HL-60 (cell line): ENCODE results near the gene EPB41L3.

Source experiments
- DNase-seq, 2 experiments: peaks; one replicate each; pipeline ENCODE4 v3.0.0-alpha.2; 2010 to 2020; ENCODE audit warnings: low read depth in 1 of 2, low spot score in 1 of 2
- H3K27ac ChIP-seq: fragments of 250-450 bp; sonication (Bioruptor Pico); replicated peaks from 2 replicates; pipeline ENCODE4 v1.5.1; 2020; ENCODE audit warnings: mild to moderate bottlenecking, moderate library complexity
- H3K27me3 ChIP-seq: fragments of 250-450 bp; sonication (Bioruptor Pico); 2 replicates; pipeline ENCODE4 v1.5.1; 2021; ENCODE audit warnings: mild to moderate bottlenecking, moderate library complexity; ENCODE audit not compliant: insufficient read depth, poor library complexity, severe bottlenecking
- H3K4me3 ChIP-seq: replicated peaks from 2 replicates; pipeline ENCODE4 v1.5.1; 2011; ENCODE audit warnings: mild to moderate bottlenecking, control low read depth, low read length; ENCODE audit not compliant: insufficient read depth
- GABPA ChIP-seq: IDR thresholded peaks from 2 replicates; pipeline ENCODE4 v1.6.1; 2012; ENCODE audit warnings: low read depth
- POLR2AphosphoS5 ChIP-seq: IDR thresholded peaks from 2 replicates; pipeline ENCODE4 v1.6.1; 2012; ENCODE audit warnings: low read depth
- SPI1 ChIP-seq: IDR thresholded peaks from 2 replicates; pipeline ENCODE4 v1.6.1; 2012; ENCODE audit warnings: low read depth, mild to moderate bottlenecking, borderline replicate concordance
- TF ChIP-seq, protein P1 (sequence below): IDR thresholded peaks from 2 replicates; pipeline ENCODE4 v1.6.1; 2012; ENCODE audit warnings: low read depth; ENCODE audit not compliant: insufficient replicate concordance
- TF ChIP-seq, protein P2 (sequence below): IDR thresholded peaks from one replicate; pipeline ENCODE4 v1.5.1; 2011; ENCODE audit warnings: low read length, control low read depth, inconsistent platforms; ENCODE audit not compliant: insufficient read depth

Gene EPB41L3

GRCh38 chr18:5415665-5416064 is 128.1 kb downstream of the EPB41L3 start:
- TF ChIP-seq SPI1 = no peak
- TF ChIP-seq, protein P1, sequence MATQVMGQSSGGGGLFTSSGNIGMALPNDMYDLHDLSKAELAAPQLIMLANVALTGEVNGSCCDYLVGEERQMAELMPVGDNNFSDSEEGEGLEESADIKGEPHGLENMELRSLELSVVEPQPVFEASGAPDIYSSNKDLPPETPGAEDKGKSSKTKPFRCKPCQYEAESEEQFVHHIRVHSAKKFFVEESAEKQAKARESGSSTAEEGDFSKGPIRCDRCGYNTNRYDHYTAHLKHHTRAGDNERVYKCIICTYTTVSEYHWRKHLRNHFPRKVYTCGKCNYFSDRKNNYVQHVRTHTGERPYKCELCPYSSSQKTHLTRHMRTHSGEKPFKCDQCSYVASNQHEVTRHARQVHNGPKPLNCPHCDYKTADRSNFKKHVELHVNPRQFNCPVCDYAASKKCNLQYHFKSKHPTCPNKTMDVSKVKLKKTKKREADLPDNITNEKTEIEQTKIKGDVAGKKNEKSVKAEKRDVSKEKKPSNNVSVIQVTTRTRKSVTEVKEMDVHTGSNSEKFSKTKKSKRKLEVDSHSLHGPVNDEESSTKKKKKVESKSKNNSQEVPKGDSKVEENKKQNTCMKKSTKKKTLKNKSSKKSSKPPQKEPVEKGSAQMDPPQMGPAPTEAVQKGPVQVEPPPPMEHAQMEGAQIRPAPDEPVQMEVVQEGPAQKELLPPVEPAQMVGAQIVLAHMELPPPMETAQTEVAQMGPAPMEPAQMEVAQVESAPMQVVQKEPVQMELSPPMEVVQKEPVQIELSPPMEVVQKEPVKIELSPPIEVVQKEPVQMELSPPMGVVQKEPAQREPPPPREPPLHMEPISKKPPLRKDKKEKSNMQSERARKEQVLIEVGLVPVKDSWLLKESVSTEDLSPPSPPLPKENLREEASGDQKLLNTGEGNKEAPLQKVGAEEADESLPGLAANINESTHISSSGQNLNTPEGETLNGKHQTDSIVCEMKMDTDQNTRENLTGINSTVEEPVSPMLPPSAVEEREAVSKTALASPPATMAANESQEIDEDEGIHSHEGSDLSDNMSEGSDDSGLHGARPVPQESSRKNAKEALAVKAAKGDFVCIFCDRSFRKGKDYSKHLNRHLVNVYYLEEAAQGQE = no peak
- no peak for TF ChIP-seq GABPA
- TF ChIP-seq POLR2AphosphoS5 = no peak
- TF ChIP-seq, protein P2, sequence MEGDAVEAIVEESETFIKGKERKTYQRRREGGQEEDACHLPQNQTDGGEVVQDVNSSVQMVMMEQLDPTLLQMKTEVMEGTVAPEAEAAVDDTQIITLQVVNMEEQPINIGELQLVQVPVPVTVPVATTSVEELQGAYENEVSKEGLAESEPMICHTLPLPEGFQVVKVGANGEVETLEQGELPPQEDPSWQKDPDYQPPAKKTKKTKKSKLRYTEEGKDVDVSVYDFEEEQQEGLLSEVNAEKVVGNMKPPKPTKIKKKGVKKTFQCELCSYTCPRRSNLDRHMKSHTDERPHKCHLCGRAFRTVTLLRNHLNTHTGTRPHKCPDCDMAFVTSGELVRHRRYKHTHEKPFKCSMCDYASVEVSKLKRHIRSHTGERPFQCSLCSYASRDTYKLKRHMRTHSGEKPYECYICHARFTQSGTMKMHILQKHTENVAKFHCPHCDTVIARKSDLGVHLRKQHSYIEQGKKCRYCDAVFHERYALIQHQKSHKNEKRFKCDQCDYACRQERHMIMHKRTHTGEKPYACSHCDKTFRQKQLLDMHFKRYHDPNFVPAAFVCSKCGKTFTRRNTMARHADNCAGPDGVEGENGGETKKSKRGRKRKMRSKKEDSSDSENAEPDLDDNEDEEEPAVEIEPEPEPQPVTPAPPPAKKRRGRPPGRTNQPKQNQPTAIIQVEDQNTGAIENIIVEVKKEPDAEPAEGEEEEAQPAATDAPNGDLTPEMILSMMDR = no peak
- Histone ChIP-seq H3K27me3 (no peaks in the 10 kb centered on the region), H3K27ac (no peak overlapping the region)

DNA sequence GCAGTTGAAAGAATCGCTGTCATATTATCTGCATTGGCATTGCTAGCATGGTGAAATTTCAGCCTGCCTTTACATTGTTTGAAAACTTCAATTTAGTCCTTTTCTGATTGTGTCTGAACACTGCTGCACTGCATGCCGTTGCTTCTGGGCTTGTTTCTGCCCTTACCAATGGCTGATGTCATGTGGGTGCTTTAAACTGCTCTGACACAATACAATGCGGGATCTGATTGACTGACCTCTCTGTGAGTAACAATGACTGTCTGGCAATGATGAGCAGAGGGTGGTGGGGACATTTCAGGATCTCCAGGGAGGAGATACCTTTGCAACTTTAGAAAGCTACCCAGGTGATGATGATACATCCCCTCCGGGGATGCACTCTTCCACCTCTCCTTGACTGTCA is 128.8 kb downstream of the EPB41L3 start:
- H3K4me3 ChIP-seq = no peak overlapping the region
- no peaks in the 10 kb centered on the region for H3K27me3 ChIP-seq
- DNase-seq = no peak
- TF ChIP-seq, protein P2 = no peak
- no peak for TF ChIP-seq POLR2AphosphoS5
- TF ChIP-seq, protein P1 = no peak
- no peak for TF ChIP-seq GABPA
- no peak for TF ChIP-seq SPI1
- no peak overlapping the region for H3K27ac ChIP-seq

More at GRCh38 chr18:5415665-5416064, 128.1 kb downstream of the EPB41L3 start:
- no peak overlapping the region for H3K4me3 ChIP-seq
- no peak for DNase-seq

DNA sequence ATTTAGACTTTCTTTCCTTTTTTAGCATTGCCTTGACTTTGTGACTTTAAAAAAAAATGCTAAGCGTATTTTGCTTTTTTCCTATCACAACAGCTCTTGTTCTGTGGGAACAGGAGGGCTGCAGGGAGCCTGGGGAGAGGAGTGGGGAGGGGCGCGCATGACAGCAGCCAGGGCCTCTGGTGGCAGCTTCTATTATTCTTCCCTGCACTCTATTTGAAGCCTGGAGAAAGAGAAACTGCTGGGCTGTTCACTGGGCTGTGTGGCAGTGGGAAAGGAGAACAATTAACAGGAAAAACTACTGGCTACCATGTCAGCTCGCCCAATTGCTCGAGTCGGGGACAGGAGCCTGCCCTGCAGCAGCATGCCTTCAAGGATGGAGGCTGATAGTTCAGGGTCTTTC is 129.3 kb downstream of the EPB41L3 start:
- Histone ChIP-seq H3K27ac (no peak overlapping the region), H3K4me3 (no peak overlapping the region), H3K27me3 (no peaks in the 10 kb centered on the region)
- DNase-seq = no peak
- TF ChIP-seq POLR2AphosphoS5 = no peak
- TF ChIP-seq, protein P1 = no peak
- TF ChIP-seq GABPA = no peak
- no peak for TF ChIP-seq SPI1
- TF ChIP-seq, protein P2 = no peak
